ENCODE measurements around the gene COG2. TPM values are rescaled to one million over a fixed set of nuclear protein-coding genes. Genes with fewer than 3 reads are reported as not detected.

COG2 gene
- total and polyA plus RNA-seq, 2 of the 8 experiments (the other 6 are each of a cell fraction or from before 2014, with no cell fraction given): 10.3 to 36.7 TPM

- H2AFZ ChIP-seq (ENCODE audit: low read length): no peak overlapping the region
- H4K5ac ChIP-seq (ENCODE audit: insufficient read length, low read depth, low read length): no peak overlapping the region
- H2AK5ac ChIP-seq (ENCODE audit: low read depth, low read length): no peak overlapping the region
- no peaks in the 10 kb centered on the region for H3K9me3 ChIP-seq (ENCODE audit: insufficient read depth in 2 of 2, low read depth in 1 of 2, low read length in 1 of 2)
- no peak overlapping the region for H3K18ac ChIP-seq (ENCODE audit: extremely low read depth, low read length)
- H3K56ac ChIP-seq (replicated peaks; ENCODE audit: insufficient read length, low read depth, low read length): no peak overlapping the region
- no peak for TF ChIP-seq CTBP2 (IDR thresholded peaks at IDR 0.05; ENCODE audit: borderline replicate concordance, insufficient read depth, insufficient read length, low read length)
- TF ChIP-seq NRF1 (IDR thresholded peaks at IDR 0.05; ENCODE audit: low read depth, low read length): no peak
- no peak for TF ChIP-seq POU5F1 (IDR thresholded peaks at IDR 0.05; ENCODE audit: low read depth, low read length)
- TF ChIP-seq TBP (IDR thresholded peaks at IDR 0.05; ENCODE audit: low read depth, low read length): no peak
- TF ChIP-seq USF2 (IDR thresholded peaks at IDR 0.05; ENCODE audit: low read length): no peak
- no peak for TF ChIP-seq MAX (IDR thresholded peaks at IDR 0.05)
- TF ChIP-seq HDAC6 (IDR thresholded peaks at IDR 0.05; ENCODE audit: low read depth, low read length): no peak
- TF ChIP-seq CBX8 (IDR thresholded peaks at IDR 0.05; ENCODE audit: borderline replicate concordance, low read depth, low read length): no peak
- TF ChIP-seq SP2 (IDR thresholded peaks at IDR 0.05; ENCODE audit: low read length): no peak
- TF ChIP-seq CBX5 (IDR thresholded peaks at IDR 0.05; ENCODE audit: low read depth, low read length): no peak
- no peak for TF ChIP-seq CREB1 (IDR thresholded peaks at IDR 0.05)
- no peak for TF ChIP-seq GTF2F1 (IDR thresholded peaks at IDR 0.05; ENCODE audit: borderline replicate concordance, low read depth, low read length)
- TF ChIP-seq NANOG (IDR thresholded peaks at IDR 0.05; ENCODE audit: insufficient read depth, low read depth, low read length, poor library complexity, severe bottlenecking): no peak
- H3K36me3 ChIP-seq (ENCODE audit: control insufficient read depth in 2 of 4, insufficient read depth in 4 of 4, low read length in 3 of 4): peaks cover 21 to 76% (median 58%) of the 10 kb centered on the region in 4 experiments
- no peak overlapping the region for H3K14ac ChIP-seq (ENCODE audit: insufficient read length)
- no peaks in the 10 kb centered on the region for H3K79me2 ChIP-seq (ENCODE audit: control insufficient read depth in 1 of 2, insufficient read depth in 2 of 2, low read length in 2 of 2)
- WGBS, 2 experiments (ENCODE audit: extremely low coverage in 1 of 2, insufficient coverage in 1 of 2, insufficient read length in 1 of 2, insufficient replicate concordance in 2 of 2, low coverage in 1 of 2, low lambda C conversion rate in 2 of 2, missing lambda C conversion rate in 1 of 2): 56% methylated on average over 3 of the region's 3 CpGs; no CpG with 5 or more reads in 1 of the 2 experiments
- no peak overlapping the region for H2BK20ac ChIP-seq (ENCODE audit: low read length)
- peaks cover 0 to 4% of the 10 kb centered on the region in 2 experiments for H4K20me1 ChIP-seq (replicated peaks in 1 of 2; ENCODE audit: control insufficient read depth in 1 of 2, insufficient read depth in 2 of 2, low read length in 2 of 2)
- CTCF ChIA-PET (ENCODE audit: partially characterized antibody): interaction anchor here (0.9 to 1.3 kb wide), 3 partner anchors 15 to 90 kb away, joined by 3 to 4 read pairs (median 4); no protein-coding TSS in a partner anchor
- H4K91ac ChIP-seq (replicated peaks; ENCODE audit: insufficient read length, low read length): no peak overlapping the region
- no peak overlapping the region for H2BK15ac ChIP-seq (ENCODE audit: low read length)
- no peak for DNase-seq (ENCODE audit: low read depth in 1 of 2, low spot score in 2 of 2)
- H3K23ac ChIP-seq (ENCODE audit: insufficient read length): no peak overlapping the region
- H2BK12ac ChIP-seq (ENCODE audit: low read depth, low read length): no peak overlapping the region
- H3K27me3 ChIP-seq (replicated peaks in 1 of 4; ENCODE audit: control insufficient read depth in 3 of 4, extremely low read depth in 1 of 4, insufficient read depth in 3 of 4, low read length in 3 of 4): no peaks in the 10 kb centered on the region
- H3K4me2 ChIP-seq (ENCODE audit: insufficient read depth in 1 of 2, low read depth in 2 of 2, low read length in 2 of 2): no peak overlapping the region
- no peak for FAIRE-seq
- H3K4ac ChIP-seq (replicated peaks; ENCODE audit: insufficient read length, low read depth, low read length): no peak overlapping the region
- POLR2A ChIA-PET (ENCODE audit: partially characterized antibody): no interaction called here
- H2BK5ac ChIP-seq (ENCODE audit: low read depth, low read length): no peak overlapping the region
- no peaks in the 10 kb centered on the region for H3K79me1 ChIP-seq (ENCODE audit: low read depth, low read length)
- no peak overlapping the region for H4K8ac ChIP-seq (ENCODE audit: extremely low read depth, insufficient read depth, low read length)
- no peak overlapping the region for H3K9ac ChIP-seq (replicated peaks in 1 of 4; ENCODE audit: extremely low read depth in 1 of 4, low read depth in 3 of 4, low read length in 3 of 4)
- H3K4me3 ChIP-seq (ENCODE audit: extremely low read depth in 1 of 4, insufficient read depth in 2 of 4, low read depth in 3 of 4, low read length in 4 of 4): no peak overlapping the region
- H3K27ac ChIP-seq (ENCODE audit: low read depth, low read length): no peak overlapping the region
- no peaks in the 10 kb centered on the region for H3K23me2 ChIP-seq (ENCODE audit: low read depth, low read length)
- H3K4me1 ChIP-seq (replicated peaks in 1 of 4; ENCODE audit: control insufficient read depth in 3 of 4, insufficient read depth in 4 of 4, low read length in 3 of 4): no peaks in the 10 kb centered on the region
- H2BK120ac ChIP-seq (replicated peaks; ENCODE audit: low read depth, low read length): no peak overlapping the region
Measured at GRCh38 chr1:230682274-230682673, 40.0 kb downstream of the COG2 start.

All from H1 (cell line).